Right renal pelvis (tissue), 4 donors: ENCODE measurements around the gene FABP7. TPM values are rescaled to one million over a fixed set of nuclear protein-coding genes. Genes with fewer than 3 reads are reported as not detected.

Source experiments
- DNase-seq, 4 donors: peaks; one replicate each; pipeline ENCODE4 v3.0.0-alpha.2; 2013; ENCODE audit warnings: low read depth in 4 of 4, low spot score in 3 of 4, missing footprints in 1 of 4
- polyA plus RNA-seq, 4 donors: library from polyadenylated mRNA; unstranded; fragments of 120-200 nt; gene quantifications; one replicate each; pipeline ENCODE4 v1.2.1, GENCODE V29; 2013; ENCODE audit not compliant: insufficient read length in 4 of 4

FABP7 gene
- polyA plus RNA-seq, 4 donors = 0.17 to 0.35 (median 0.25) TPM

DNA sequence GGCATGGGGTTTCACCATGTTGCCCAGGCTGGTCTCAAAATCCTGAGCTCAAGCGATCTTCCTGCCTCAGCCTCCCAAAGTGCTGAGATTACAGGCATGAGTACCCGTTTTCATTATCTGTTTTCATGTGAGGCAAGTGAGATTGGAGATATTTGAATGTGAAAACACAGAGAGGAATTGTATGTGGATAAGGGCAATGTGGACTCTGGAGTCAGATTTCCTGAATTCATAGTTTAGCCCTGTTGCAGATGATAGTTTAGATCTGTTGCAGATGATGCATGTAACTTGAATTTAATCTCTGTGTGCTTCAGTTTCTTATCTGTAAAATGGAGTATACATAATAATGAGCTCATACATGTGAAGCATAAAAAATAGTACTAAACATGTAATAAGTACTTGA is 13.2 kb downstream of the FABP7 start:
- no peak for DNase-seq

DNA sequence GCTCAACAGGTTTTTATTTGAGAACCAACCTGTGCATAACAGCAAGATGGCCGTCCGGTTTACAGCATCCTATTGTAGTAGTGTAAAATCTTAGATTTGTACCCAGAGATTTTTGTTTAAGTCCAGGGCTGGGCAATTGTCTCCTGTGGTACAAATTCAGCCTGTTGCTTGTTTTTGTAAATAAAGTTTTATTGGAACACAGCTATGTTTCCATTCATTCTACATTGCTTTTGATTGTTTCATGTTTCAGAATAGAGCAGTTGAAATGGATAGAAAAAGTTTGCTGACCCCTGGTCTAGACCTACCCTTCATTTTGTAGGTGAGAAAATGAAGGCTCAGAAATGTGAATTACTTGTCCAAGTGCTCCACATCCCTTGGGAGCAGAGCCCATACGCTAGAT is 18.0 kb downstream of the FABP7 start:
- no peak for DNase-seq

DNA sequence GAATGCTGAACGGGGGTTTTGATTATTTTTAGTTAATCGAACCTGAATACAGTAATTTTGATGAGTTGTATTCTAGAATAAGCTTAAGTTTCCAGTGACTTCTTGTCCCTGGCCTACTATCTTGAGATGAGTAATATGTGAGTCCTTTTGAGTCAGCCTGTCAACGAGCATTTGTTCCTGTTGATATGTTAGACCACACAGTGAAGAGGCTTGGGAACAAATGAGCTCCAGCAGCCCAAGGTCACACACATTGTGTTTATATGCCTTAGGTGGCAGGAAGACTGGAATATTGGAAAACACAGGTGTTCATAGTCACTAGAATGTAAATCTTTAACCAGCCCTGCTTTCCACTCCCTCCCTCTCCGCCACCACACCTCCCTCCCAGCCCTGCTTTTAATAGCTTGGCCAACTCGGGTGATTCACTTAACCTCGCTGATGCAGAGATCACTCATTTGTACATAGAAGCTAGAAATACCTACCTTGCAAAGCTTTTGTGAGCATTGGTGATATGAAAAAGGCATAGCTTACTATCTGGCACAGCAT is 18.7 kb downstream of the FABP7 start:
- DNase-seq = no peak

GRCh38 chr6:122799140-122799745 is 19.7 kb downstream of the FABP7 start:
- DNase-seq = no peak

DNA sequence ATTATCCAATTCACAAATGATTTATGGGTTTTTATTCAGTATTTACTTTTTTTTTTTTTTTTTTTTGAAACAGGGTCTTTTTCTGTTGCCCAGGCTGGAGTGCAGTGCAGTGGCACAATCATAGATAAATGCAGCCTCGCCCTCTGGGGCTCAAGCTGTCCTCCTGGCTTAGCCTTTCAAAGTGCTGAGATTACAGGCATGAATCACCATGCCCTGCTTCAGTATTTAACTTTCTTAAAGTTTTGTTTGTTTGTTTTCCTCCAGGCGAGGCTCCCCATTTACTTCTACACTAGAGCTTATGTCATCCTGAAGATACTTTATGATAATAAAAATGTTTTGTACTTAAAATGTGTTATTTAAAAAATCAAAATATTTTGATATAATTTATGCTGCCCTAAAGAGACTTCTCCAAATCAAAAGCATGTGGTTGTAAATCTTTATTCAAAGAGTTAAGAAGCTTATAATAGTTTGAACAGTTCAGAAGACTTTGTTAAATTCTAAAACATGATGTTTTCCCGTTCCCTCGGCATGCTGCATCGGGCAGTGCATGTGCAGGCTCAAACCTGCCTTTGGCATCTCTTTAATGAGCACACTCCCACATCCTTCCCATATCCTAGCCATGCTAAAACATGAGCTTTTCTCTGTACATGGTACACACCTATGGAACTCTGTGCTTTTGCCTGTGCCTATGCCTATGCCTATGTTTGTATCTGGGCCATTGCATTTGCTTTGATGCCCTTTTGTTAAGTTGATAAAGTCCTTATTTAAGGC is 20.6 kb downstream of the FABP7 start:
- no peak for DNase-seq

DNA sequence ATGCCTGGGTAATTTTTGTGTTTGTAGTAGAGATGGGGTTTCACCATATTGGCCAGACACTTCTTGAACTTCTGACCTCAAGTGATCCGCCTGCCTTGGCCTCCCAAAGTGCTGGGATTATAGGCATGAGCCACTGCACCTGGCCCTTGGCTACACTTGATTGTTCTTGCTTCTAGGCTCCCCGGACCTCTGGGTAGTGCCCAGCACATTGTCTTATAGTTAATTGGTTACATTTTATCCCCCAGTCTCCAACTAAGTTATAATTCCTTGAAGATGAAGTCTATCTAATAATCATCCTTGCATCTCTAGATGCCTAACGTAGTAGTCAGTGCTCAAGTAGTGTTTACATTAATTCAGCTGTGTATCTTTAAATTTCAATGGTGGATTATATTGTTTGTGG is 21.4 kb downstream of the FABP7 start:
- DNase-seq = no peak

GRCh38 chr6:122801397-122801796 is 21.9 kb downstream of the FABP7 start:
- DNase-seq = no peak

GRCh38 chr6:122803171-122803661 is 23.7 kb downstream of the FABP7 start:
- no peak for DNase-seq

DNA sequence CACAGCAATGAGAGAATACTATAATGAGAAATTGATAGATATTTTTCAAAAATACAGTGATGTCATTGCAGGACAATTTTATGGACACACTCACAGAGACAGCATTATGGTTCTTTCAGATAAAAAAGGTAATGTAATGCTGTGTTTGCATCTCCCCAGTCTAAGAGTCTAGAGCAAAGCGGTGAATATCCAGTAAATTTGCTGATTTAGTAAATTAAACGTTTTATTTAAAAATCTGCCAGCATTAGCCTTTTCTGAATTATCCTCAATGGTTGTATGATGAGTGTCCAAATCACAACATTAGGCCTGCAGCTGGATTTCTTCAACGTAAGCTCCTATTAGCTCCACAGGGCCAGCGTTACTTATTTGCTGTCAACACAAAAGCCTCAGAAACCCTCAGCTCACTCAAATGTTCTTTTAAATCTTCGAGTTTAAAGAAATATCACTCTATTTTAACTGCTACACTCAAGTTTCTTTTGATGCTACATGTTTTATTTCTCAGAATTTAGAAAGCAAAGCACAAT is 25.5 kb downstream of the FABP7 start:
- DNase-seq = no peak

GRCh38 chr6:122806291-122806690 is 26.8 kb downstream of the FABP7 start:
- no peak for DNase-seq

- DNase-seq = no peak
Measured at GRCh38 chr6:122808121-122808885, 28.8 kb downstream of the FABP7 start.

DNA sequence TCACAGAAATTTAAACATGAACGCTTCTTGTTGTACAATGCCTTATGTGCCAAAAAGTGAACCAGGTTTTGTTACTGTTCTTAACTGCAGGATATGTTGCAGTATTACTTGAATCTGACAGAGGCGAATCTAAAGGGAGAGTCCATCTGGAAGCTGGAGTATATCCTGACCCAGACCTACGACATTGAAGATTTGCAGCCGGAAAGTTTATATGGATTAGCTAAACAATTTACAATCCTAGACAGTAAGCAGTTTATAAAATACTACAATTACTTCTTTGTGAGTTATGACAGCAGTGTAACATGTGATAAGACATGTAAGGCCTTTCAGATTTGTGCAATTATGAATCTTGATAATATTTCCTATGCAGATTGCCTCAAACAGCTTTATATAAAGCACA is 29.5 kb downstream of the FABP7 start:
- no peak for DNase-seq

- DNase-seq = no peak
Measured at GRCh38 chr6:122809691-122810090, 30.2 kb downstream of the FABP7 start.

- no peak for DNase-seq
Measured at GRCh38 chr6:122810189-122810588, 30.7 kb downstream of the FABP7 start.

- no peak for DNase-seq
Measured at GRCh38 chr6:122817358-122817757, 37.8 kb downstream of the FABP7 start.

- DNase-seq = no peak
Measured at GRCh38 chr6:122817766-122818165, 38.2 kb downstream of the FABP7 start.

GRCh38 chr6:122818866-122819265 is 39.4 kb downstream of the FABP7 start:
- DNase-seq = no peak

- DNase-seq = no peak
Measured at GRCh38 chr6:122821095-122821494, 41.6 kb downstream of the FABP7 start.

DNA sequence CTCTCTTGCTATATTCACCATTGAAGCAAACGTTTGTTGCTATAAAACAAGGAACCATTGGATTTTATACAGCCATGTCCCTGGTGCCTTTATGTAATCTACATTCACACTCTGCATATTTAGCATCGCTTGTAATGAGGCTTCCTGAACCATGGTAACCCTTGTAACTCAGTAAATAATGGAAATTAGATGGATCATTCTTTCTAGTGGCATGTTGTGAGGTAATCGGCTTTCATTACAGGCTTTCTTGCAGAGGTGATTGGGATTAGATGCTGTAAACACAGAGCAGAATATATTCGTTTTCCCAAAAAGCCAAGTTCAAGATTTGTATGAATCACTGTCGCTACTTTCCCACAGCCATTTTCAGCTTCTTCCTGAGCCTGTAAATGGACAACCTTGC is 45.6 kb downstream of the FABP7 start:
- DNase-seq = no peak

DNA sequence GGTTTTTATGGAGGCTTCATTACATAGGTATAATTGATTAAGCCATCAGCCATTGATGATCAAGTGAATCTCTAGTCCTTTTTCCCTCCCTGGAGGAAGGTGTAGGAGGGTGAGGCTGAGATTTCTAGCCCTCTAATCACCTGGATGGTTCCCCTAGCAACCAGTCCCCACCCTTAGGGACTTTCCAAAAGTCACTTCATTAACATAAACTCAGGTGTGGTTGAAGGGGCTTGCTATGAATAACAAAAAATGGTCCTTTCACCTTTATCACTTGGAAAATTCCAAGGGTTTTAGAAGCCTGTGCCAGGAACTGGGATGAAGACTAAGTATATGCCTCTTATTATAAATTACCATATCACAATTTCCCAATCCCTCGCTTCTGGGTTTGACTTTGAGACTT is 49.9 kb downstream of the FABP7 start:
- no peak for DNase-seq

DNA sequence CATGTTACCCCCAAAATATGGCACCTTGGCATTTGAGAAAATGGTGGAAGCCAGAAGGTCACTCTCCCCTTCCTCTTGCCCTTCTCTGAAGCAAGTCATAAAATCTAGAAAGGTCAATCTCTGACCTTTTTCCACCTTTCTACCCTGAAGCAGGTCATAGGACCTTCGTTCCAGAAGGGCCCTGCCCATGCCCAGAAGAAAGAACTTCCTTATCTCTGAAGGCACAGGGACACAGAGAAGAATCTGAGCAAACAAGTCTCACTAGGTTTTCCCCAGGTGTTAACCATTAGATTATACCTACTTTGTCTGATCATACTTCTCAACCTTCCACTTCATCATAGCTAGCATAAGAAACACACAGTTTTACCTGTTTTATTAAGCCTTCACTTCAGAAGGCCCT is 52.0 kb downstream of the FABP7 start:
- DNase-seq = no peak
